Activated CD4-positive, alpha-beta T cell treated with anti-CD3 and anti-CD28 coated beads, Interleukin-2, amount 50 U/mL, for 24 hours (primary cell): ENCODE results near the gene SLFN11.
"Not testable (repeated sequence)": the region's sequence is repeated elsewhere in the genome, so short reads cannot be mapped to it uniquely, and the experiment has no call there.

Source experiments
- DNase-seq, 2 donors: peaks; one replicate each; pipeline ENCODE4 v3.0.0-alpha.2; 2020; ENCODE audit warnings: low read depth in 1 of 2, low spot score in 1 of 2

Gene SLFN11

DNA sequence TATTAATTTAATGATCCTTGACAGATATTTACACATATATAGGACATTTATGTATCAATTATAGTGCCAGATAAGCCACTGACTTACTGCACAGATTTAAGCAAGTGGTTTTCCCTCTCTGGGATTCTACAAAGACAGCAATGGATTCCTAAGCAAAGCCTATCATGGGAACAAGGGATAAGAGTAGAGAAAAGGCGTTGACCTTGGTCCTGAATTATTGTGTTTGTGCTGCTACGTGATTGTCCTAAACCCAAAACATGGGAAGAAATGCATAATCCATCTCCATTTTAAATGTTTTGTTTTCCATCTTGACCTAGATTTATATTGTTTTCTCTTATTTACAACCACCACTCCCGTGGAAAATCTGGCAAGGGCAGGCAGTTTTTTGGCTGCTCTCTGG is 14.0 kb downstream of the SLFN11 start:
- DNase-seq = no peak

DNA sequence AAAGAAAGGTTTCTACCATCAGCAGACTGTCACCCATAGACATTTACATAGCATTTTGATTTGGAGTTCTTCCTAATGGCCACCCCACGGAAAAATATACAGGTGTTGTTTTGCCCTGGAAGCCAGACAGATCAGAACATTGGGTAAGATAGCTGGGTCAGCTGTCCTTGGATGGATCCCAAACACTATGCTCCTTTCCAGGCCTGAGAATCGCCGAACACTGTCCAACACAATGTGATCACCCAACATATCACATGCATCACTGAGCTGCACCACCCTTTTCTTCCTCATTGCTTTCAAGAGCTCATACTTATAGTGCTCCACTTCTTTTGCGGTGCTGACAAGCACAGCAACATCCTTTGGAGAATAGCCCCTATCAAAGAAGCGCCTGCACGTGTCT is 21.1 kb downstream of the SLFN11 start:
- no peak for DNase-seq

DNA sequence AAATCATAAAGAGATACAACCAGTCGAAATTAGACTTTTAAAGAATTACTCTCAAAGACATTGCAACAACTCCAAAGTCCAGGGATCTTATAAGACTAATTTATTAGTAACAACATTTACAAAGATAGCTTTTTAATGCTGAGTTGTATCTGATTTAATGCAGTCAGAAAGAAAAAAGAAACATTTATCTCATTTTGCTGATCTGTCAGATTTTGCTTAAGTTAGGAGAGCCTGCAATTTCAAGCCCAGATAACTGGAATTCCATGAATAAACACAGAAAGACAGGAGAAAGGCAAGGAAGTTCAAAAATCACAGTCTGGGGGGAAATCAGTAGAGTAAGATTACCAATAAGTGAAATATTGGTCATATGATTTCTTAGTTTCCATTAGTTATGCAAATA is 22.9 kb downstream of the SLFN11 start:
- no peak for DNase-seq

- no peak for DNase-seq
These were observed 27.3 kb downstream of the SLFN11 start for GRCh38 chr17:35345926-35346771.

GRCh38 chr17:35345445-35345925 is 27.9 kb downstream of the SLFN11 start:
- no peak for DNase-seq

- no peak for DNase-seq
These were observed 29.2 kb downstream of the SLFN11 start for GRCh38 chr17:35344262-35344661.

- DNase-seq = no peak
These were observed 31.1 kb downstream of the SLFN11 start for GRCh38 chr17:35342276-35342675.

DNA sequence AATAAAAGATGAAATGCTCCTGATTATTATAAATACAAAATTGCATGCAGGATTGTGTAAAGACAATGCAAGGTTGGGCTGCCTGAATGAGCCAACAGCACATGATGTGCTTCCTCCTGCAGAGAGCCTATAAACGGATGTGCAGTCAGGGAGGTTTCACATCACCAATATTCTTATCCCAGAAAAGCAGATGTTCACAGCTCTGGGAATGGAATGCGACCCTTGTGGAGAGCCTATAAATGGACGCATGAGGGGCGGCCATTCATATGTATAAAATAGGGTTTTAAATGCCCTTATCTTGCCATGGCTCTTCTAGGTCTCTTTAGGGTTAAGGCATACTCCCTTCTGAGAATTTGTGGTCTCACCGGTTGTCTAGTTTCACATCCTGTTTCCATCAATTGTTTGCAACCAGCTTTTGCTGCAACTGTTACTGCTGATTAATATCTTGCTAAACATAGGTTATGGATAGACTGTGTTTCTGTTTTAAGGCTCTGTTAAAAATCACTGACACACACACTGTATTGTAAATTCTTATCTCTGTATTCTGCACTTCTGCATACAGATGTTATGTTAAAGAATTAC is 31.9 kb downstream of the SLFN11 start:
- DNase-seq = no peak

- DNase-seq = no peak
These were observed 35.2 kb downstream of the SLFN11 start for GRCh38 chr17:35338230-35338629.

DNA sequence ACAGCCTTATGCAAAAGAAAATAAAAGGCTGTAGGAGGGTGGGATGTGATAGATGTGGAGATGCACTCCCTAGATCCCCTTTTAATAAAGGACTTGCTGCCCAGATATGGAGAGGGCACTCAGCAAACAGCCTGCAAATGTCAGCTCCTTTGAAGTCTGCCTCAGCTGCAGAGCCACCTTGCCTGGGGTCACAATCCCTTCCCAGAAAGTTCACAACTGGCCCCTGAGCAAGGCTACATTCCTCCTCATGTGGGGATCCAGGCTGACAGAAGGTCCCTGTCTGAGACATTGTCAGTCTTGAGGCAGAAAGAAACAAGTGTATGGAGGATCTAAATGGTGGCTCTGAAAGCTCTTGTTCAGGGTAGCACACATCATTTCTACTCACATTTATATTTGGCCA is 36.1 kb downstream of the SLFN11 start:
- no peak for DNase-seq

DNA sequence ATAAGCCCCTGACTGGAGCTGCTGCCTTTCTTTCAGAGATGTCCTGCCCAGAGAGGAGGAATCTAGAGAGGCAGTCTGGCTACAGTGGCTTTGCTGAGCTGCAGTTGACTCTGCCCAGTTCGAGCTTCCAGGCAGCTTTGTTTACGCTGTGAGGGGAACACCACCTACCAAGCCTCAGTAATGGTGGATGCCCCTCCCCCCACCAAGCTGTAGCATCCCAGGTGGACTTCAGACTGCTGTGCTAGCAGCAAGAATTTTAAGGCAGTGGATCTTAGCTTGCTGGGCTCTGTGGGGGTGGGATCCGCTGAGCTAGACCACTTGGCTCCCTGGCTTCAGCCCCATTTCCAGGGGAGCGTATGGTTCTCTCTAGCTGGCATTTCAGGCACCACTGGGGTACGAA is 39.8 kb downstream of the SLFN11 start:
- not testable (repeated sequence) for DNase-seq

DNA sequence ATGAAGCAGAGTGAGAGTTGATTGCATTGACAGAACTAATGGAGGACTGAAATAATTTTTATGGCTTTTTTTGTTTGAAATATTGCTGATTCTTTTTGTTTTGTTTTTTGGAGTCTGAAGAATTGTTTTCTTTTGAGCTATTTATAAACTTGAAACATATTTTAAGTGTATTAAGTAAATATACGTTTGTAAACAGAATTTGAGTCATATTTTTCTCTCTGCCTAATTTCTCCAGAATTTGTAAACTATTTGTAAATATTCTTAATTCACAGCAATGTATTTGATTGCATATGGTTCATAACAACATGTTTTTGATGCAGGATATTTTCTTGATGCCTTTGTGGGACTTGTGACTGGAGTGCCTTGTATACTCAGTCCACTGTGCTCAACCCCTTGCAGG is 50.7 kb downstream of the SLFN11 start:
- DNase-seq = no peak

- DNase-seq = no peak
These were observed 57.5 kb downstream of the SLFN11 start for GRCh38 chr17:35315971-35316370.

GRCh38 chr17:35315283-35315682 is 58.1 kb downstream of the SLFN11 start:
- DNase-seq = no peak

GRCh38 chr17:35314415-35315216 is 58.8 kb downstream of the SLFN11 start:
- DNase-seq = no peak

- no peak for DNase-seq
These were observed 59.5 kb downstream of the SLFN11 start for GRCh38 chr17:35313875-35314409.

DNA sequence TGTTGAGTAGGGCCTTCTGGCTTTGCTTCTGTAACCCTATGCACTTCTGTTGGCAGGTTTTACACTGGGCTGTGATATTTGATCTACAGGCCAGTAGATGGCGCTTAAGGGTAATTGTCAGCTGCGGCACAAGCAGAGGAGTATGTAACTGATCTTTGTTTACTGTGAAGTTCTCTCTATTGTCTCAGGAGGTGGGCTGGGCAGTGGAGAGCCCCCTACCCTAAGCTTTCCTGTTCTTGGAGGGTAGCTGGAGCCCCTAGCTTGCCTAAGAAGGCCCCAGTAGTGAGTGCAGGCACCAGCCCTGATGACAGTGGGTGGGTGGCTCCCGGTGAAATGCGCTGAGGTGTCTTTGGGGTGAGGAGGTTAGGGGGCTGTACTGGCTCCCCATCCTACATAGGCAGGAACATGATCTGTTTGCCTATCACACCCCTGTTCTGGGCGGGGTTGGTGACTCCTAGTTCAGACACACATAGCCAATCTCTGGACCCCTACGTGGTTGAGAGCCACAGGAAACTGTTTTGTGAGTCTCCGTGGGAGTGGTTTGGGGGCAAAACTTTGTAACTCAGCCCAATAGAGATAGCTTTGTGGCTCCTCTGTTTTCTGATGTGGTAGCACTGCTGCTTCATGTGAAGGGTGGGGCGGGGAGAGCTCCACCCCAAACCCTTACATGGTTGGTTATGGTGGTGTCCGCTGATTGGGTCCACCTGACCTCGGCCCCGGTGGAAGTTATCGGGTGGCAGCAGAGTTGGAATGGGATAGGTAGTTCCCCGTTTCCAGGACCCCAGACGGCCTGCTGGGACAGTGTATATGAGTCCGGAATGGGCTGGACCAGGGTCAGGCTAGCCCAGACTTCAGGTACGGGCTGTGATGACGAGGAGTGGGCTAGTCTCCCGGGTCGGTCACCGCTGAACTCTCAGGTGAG is 60.4 kb downstream of the SLFN11 start:
- DNase-seq = peak; percentile 42 to 69

- no peak for DNase-seq
These were observed 61.1 kb downstream of the SLFN11 start for GRCh38 chr17:35312346-35312745.

GRCh38 chr17:35309345-35309744 is 64.1 kb downstream of the SLFN11 start:
- not testable (repeated sequence) for DNase-seq
